ENCODE measurements around the gene SLC4A2. TPM values are rescaled to one million over a fixed set of nuclear protein-coding genes. Genes with fewer than 3 reads are reported as not detected.
"Not testable (repeated sequence)": the region's sequence is repeated elsewhere in the genome, so short reads cannot be mapped to it uniquely, and the experiment has no call there.

The SLC4A2 gene
- total RNA-seq, 1 donor from 2014 or later, result 371 TPM

DNA sequence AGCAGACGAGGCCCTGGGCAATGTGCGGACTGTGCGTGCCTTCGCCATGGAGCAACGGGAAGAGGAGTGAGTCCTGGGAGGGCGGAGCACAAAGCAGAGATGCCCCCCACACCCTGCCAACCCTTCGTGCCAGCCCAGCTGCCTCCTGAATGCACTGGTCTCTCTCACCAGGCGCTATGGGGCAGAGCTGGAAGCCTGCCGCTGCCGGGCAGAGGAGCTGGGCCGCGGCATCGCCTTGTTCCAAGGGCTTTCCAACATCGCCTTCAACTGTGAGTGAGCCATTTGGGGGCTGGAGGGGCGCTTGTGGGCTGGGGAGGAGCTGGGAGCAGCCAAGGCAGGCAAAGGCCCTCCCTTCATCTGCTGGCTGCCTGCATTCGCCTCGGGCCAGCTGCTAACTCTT is 23.5 kb upstream of the SLC4A2 start:
- no peaks in the 10 kb centered on the region for H3K27me3 Mint-ChIP-seq (ENCODE audit: low read depth)
- TF ChIP-seq CTCF (IDR thresholded peaks at IDR 0.05), result no peak
- H3K4me3 Mint-ChIP-seq (ENCODE audit: unreplicated experiment), result no peak overlapping the region
- DNase-seq (ENCODE audit: low spot score), result no peak
- peaks cover 27% of the 10 kb centered on the region for H3K4me1 Mint-ChIP-seq (ENCODE audit: low read depth)
- H3K9me3 Mint-ChIP-seq (ENCODE audit: low read depth), result no peaks in the 10 kb centered on the region
- H3K27ac Mint-ChIP-seq (ENCODE audit: unreplicated experiment), result no peak overlapping the region
- H3K36me3 Mint-ChIP-seq (ENCODE audit: low read depth), result peaks cover 3% of the 10 kb centered on the region

GRCh38 chr7:151038951-151039849 is 20.2 kb upstream of the SLC4A2 start:
- no peaks in the 10 kb centered on the region for H3K9me3 Mint-ChIP-seq (ENCODE audit: low read depth)
- H3K27ac Mint-ChIP-seq (ENCODE audit: unreplicated experiment), result peak overlapping the region; percentile 96
- H3K27me3 Mint-ChIP-seq (ENCODE audit: low read depth), result no peaks in the 10 kb centered on the region
- no peak for TF ChIP-seq CTCF (IDR thresholded peaks at IDR 0.05)
- no peak for DNase-seq (ENCODE audit: low spot score)
- peak overlapping the region; percentile 28 for H3K4me3 Mint-ChIP-seq (ENCODE audit: unreplicated experiment)
- H3K4me1 Mint-ChIP-seq (ENCODE audit: low read depth), result peaks cover 27% of the 10 kb centered on the region
- peaks cover 3% of the 10 kb centered on the region for H3K36me3 Mint-ChIP-seq (ENCODE audit: low read depth)

GRCh38 chr7:151039850-151040548 is 19.4 kb upstream of the SLC4A2 start:
- no peak for DNase-seq (ENCODE audit: low spot score)
- Mint-ChIP-seq H3K36me3 (ENCODE audit: low read depth) (peaks cover 3% of the 10 kb centered on the region), H3K27me3 (ENCODE audit: low read depth) (no peaks in the 10 kb centered on the region), H3K4me3 (ENCODE audit: unreplicated experiment) (no peak overlapping the region), H3K4me1 (ENCODE audit: low read depth) (peaks cover 27% of the 10 kb centered on the region), H3K9me3 (ENCODE audit: low read depth) (no peaks in the 10 kb centered on the region), H3K27ac (ENCODE audit: unreplicated experiment) (peak overlapping the region; percentile 96)
- TF ChIP-seq CTCF (IDR thresholded peaks at IDR 0.05), result no peak

DNA sequence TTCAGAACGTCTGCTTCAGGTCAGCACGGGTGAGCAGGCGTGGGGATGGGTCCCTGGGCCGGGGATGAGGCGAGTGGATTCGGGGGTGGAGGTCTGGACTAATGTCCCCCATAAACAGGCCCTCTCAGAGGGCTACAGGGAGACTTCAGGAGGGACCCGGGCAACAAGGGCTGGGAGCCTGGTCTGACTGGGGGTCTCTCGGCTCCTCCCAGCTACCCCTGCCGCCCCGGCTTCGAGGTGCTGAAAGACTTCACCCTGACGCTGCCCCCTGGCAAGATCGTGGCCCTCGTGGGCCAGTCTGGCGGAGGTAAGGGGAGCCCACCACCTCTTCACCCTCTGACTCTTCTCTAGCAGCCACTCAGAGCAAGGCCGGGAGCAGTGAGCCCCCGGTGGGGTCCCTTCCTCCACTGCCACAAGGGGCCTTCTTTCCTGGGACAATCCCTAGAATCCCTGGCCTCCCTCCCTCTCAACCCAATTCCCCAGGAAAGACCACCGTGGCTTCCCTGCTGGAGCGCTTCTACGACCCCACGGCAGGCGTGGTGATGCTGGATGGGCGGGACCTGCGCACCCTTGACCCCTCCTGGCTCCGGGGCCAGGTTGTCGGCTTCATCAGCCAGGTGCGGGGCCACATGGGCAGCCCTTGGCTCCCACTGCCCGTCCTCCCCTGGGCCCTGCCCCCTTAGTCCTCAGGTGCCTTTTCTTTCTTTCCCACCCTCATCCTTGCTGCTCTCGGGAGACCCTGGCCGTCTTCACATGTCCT is 18.6 kb upstream of the SLC4A2 start:
- no peaks in the 10 kb centered on the region for H3K9me3 Mint-ChIP-seq (ENCODE audit: low read depth)
- H3K27ac Mint-ChIP-seq (ENCODE audit: unreplicated experiment), result no peak overlapping the region
- H3K4me1 Mint-ChIP-seq (ENCODE audit: low read depth), result peaks cover 32% of the 10 kb centered on the region
- TF ChIP-seq CTCF (IDR thresholded peaks at IDR 0.05), result no peak
- no peak for DNase-seq (ENCODE audit: low spot score)
- H3K4me3 Mint-ChIP-seq (ENCODE audit: unreplicated experiment), result no peak overlapping the region
- H3K36me3 Mint-ChIP-seq (ENCODE audit: low read depth), result no peaks in the 10 kb centered on the region
- H3K27me3 Mint-ChIP-seq (ENCODE audit: low read depth), result no peaks in the 10 kb centered on the region

GRCh38 chr7:151043449-151043848 is 15.9 kb upstream of the SLC4A2 start:
- not testable (repeated sequence) for H3K36me3 Mint-ChIP-seq (ENCODE audit: low read depth); H3K9me3 Mint-ChIP-seq (ENCODE audit: low read depth); H3K4me3 Mint-ChIP-seq (ENCODE audit: unreplicated experiment); DNase-seq (ENCODE audit: low spot score); H3K27me3 Mint-ChIP-seq (ENCODE audit: low read depth); H3K27ac Mint-ChIP-seq (ENCODE audit: unreplicated experiment)
- H3K4me1 Mint-ChIP-seq (ENCODE audit: low read depth), result peaks cover 44% of the 10 kb centered on the region

All from chondrocyte (in vitro differentiated cells).